Measurements from ENCODE around the gene CAD.
A peak's percentile ranks its signal among the peaks of the same experiment; 100 is the strongest.

CAD gene

GRCh38 chr2:27284996-27285395, 67.8 kb downstream of the CAD start:
- DNase-seq: no peak

DNA sequence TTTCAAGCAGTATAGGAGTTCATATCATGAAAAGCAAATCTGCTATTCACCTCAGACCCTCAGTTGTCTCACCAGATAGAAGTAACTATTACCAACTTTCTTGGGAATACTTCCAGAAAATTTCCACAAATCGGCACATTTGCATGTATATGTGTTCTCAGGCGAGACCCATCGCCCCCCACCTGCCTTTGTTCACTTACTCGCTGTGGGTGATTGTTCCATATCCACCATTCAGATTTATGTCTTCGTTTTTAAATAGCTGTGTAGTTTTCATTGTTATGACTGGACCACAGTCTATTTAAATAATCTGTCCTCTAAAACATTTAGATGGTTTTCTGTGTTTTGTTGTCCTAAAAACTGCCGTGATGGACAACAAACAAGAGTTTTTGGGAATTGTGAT, 68.3 kb downstream of the CAD start:
- no peak for DNase-seq

GRCh38 chr2:27288610-27289009, 71.4 kb downstream of the CAD start:
- DNase-seq: no peak

GRCh38 chr2:27290549-27290948, 73.4 kb downstream of the CAD start:
- DNase-seq: no peak

DNA sequence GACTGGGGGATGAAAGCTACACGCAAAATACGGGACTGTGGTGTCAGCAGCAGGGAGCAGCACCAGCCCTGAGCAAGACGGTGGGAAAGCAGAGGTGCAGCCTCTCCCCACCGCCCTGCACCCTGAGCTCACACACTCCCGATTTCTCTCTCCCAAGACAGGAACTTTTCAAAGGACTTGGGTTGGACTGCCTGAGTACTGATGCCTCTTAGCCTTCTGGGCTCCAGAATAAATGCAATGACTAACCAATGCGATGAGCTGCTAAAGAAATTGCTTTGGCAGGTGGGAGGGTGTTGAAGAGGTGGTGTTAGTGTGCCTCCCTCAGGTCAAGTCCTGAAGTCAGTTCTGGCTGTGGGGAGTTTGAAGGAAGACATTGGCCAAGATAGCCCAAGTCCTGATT, 74.7 kb downstream of the CAD start:
- DNase-seq: peak in 1 of 2 experiments; percentile 8
